ENCODE results near the gene NAB1. TPM values are rescaled to one million over a fixed set of nuclear protein-coding genes. Genes with fewer than 3 reads are reported as not detected.

The NAB1 gene
- total and polyA plus RNA-seq, 2 donors (not counting 3 experiments of a cell fraction or from before 2014, with no cell fraction given): 7.5 to 36.1 TPM

DNA sequence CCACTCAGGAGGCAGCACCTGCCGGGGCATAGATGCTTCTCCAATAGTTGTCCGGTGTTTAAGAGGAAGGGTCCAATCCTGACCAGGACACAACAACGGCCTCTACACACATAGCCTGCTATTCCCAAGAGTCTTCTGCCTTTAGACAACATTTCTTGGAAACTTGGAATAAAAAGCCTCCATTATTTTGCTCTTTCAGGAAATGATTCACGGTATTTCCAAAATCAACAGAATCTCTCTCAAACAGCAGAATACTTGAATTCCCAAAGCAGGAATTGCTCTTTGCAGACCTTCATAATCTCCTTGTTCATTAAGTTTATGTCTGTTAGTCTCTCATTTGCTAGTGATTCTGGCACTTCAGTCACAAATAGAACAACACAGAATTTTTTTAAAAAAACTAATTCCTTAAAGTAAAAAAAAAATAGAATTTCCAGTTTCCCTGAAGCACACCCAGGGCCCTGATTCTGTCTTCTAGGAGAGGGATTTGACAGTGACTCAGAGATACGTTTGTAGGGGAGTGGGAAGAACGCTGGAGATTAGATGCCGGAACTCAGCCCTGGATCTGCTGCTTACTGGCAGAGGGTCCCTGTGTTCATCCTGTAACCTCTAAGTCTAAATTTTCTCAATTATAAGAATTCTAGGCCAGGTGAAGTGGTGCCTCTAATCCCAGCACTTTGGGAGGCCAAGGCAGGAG lies 74.7 kb downstream of the NAB1 start:
- no TSS peak for BruUV-seq (replicated peaks)
- Histone ChIP-seq H3K27me3 (ENCODE audit: control insufficient read depth in 2 of 2, insufficient read depth in 2 of 2, low read length in 2 of 2) (no peaks in the 10 kb centered on the region), H4K20me1 (replicated peaks; ENCODE audit: control insufficient read depth, extremely low read depth, insufficient read depth, low read length) (no peaks in the 10 kb centered on the region), H3K79me2 (ENCODE audit: control insufficient read depth, insufficient read depth, low read length) (no peaks in the 10 kb centered on the region), H3K4me3 (replicated peaks in 1 of 3; ENCODE audit: insufficient read depth in 1 of 3, low read depth in 1 of 3, low read length in 3 of 3) (peak overlapping the region in 1 of 3 experiments; percentile 6), H3K27ac (ENCODE audit: insufficient read depth, low read depth, low read length) (peak overlapping the region; percentile 58), H3K9ac (replicated peaks; ENCODE audit: extremely low read depth, insufficient read depth, low read length) (no peak overlapping the region), H2AFZ (ENCODE audit: low read depth, low read length) (peak overlapping the region; percentile 70), H3K9me1 (replicated peaks; ENCODE audit: control insufficient read depth, extremely low read depth, insufficient read depth, low read length) (no peaks in the 10 kb centered on the region), H3K36me3 (ENCODE audit: control insufficient read depth in 2 of 2, extremely low read depth in 1 of 2, insufficient read depth in 2 of 2, low read length in 2 of 2) (no peaks in the 10 kb centered on the region), H3K9me3 (replicated peaks; ENCODE audit: control insufficient read depth, insufficient read depth, low read length) (no peaks in the 10 kb centered on the region), H3K4me2 (ENCODE audit: insufficient read depth, low read length) (peak overlapping the region; percentile 71), H3K4me1 (ENCODE audit: control insufficient read depth, extremely low read depth, insufficient read depth, low read length) (peaks cover 29% of the 10 kb centered on the region)
- TF ChIP-seq FOS (IDR thresholded peaks at IDR 0.05; ENCODE audit: borderline replicate concordance, insufficient read depth, low read length) (peak; percentile 28), JUN (IDR thresholded peaks at IDR 0.05; ENCODE audit: borderline replicate concordance, insufficient read depth, insufficient read length, low read depth) (peak; percentile 6), GATA2 (IDR thresholded peaks at IDR 0.05; ENCODE audit: insufficient read depth, insufficient read length, low read depth, low read length) (no peak)
- FAIRE-seq (peak; percentile 86), DNase-seq (ENCODE audit: low read depth, low spot score) (peak; percentile 79)
- intact Hi-C loops (cut with micrococcal nuclease) (no loop called here), dilution Hi-C loops (cut with MboI; ENCODE audit: extremely low pct_ligation_motif_present, low sequenced_read_pairs) (no loop called here)
- POLR2A ChIA-PET: no interaction called here
- CTCF ChIA-PET: no interaction called here

DNA sequence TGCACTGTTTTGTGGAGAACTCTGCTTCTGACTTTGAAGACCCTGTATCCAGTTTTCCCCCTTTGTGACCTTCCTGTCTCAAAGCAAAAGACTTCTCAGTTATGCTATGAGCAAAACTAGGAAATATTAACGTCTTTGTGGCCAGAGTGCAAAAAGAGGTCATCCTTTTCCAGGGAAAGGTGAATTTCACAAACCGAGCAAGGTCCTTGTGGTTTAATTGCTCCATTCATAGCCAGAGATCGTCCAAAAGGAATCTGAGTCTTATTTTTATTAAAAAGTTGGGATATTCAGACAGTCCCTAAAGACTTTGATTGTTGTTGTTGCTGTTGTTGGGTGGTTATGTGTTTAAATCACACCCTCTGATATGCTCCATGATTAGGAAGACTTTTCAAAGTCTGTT lies 77.4 kb downstream of the NAB1 start:
- dilution Hi-C loops (cut with MboI; ENCODE audit: extremely low pct_ligation_motif_present, low sequenced_read_pairs) (no loop called here), intact Hi-C loops (cut with micrococcal nuclease) (no loop called here)
- Histone ChIP-seq H3K36me3 (ENCODE audit: control insufficient read depth in 2 of 2, extremely low read depth in 1 of 2, insufficient read depth in 2 of 2, low read length in 2 of 2) (no peaks in the 10 kb centered on the region), H3K9me3 (replicated peaks; ENCODE audit: control insufficient read depth, insufficient read depth, low read length) (no peaks in the 10 kb centered on the region), H2AFZ (ENCODE audit: low read depth, low read length) (no peak overlapping the region), H3K9me1 (replicated peaks; ENCODE audit: control insufficient read depth, extremely low read depth, insufficient read depth, low read length) (no peaks in the 10 kb centered on the region), H3K79me2 (ENCODE audit: control insufficient read depth, insufficient read depth, low read length) (no peaks in the 10 kb centered on the region), H3K27ac (ENCODE audit: insufficient read depth, low read depth, low read length) (no peak overlapping the region), H3K4me2 (ENCODE audit: insufficient read depth, low read length) (no peak overlapping the region), H3K27me3 (ENCODE audit: control insufficient read depth in 2 of 2, insufficient read depth in 2 of 2, low read length in 2 of 2) (no peaks in the 10 kb centered on the region), H3K4me1 (ENCODE audit: control insufficient read depth, extremely low read depth, insufficient read depth, low read length) (peaks cover 20% of the 10 kb centered on the region), H3K9ac (replicated peaks; ENCODE audit: extremely low read depth, insufficient read depth, low read length) (no peak overlapping the region), H4K20me1 (replicated peaks; ENCODE audit: control insufficient read depth, extremely low read depth, insufficient read depth, low read length) (no peaks in the 10 kb centered on the region), H3K4me3 (replicated peaks in 1 of 3; ENCODE audit: insufficient read depth in 1 of 3, low read depth in 1 of 3, low read length in 3 of 3) (no peak overlapping the region)
- POLR2A ChIA-PET: no interaction called here
- CTCF ChIA-PET: interaction anchor here (1.0 kb wide), 1 partner anchor 33 kb away, joined by 3 read pairs; no protein-coding TSS in a partner anchor
- FAIRE-seq (no peak), DNase-seq (ENCODE audit: low read depth, low spot score) (no peak)
- BruUV-seq (replicated peaks): no TSS peak
- TF ChIP-seq MYC (IDR thresholded peaks at IDR 0.05; ENCODE audit: low read depth, low read length) (no peak), POLR2A (IDR thresholded peaks at IDR 0.05; ENCODE audit: low read depth, low read length) (no peak), GATA2 (IDR thresholded peaks at IDR 0.05; ENCODE audit: insufficient read depth, insufficient read length, low read depth, low read length) (no peak), FOS (IDR thresholded peaks at IDR 0.05; ENCODE audit: borderline replicate concordance, insufficient read depth, low read length) (no peak), EZH2 (IDR thresholded peaks at IDR 0.05; ENCODE audit: borderline replicate concordance, low read depth, low read length, severe bottlenecking) (no peak), JUN (IDR thresholded peaks at IDR 0.05; ENCODE audit: borderline replicate concordance, insufficient read depth, insufficient read length, low read depth) (no peak), POLR2AphosphoS5 (IDR thresholded peaks at IDR 0.05; ENCODE audit: insufficient read depth, low read depth, low read length) (no peak)
- TF ChIP-seq, protein P1, sequence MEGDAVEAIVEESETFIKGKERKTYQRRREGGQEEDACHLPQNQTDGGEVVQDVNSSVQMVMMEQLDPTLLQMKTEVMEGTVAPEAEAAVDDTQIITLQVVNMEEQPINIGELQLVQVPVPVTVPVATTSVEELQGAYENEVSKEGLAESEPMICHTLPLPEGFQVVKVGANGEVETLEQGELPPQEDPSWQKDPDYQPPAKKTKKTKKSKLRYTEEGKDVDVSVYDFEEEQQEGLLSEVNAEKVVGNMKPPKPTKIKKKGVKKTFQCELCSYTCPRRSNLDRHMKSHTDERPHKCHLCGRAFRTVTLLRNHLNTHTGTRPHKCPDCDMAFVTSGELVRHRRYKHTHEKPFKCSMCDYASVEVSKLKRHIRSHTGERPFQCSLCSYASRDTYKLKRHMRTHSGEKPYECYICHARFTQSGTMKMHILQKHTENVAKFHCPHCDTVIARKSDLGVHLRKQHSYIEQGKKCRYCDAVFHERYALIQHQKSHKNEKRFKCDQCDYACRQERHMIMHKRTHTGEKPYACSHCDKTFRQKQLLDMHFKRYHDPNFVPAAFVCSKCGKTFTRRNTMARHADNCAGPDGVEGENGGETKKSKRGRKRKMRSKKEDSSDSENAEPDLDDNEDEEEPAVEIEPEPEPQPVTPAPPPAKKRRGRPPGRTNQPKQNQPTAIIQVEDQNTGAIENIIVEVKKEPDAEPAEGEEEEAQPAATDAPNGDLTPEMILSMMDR (IDR thresholded peaks at IDR 0.05; ENCODE audit: extremely low read depth in 1 of 2, insufficient read depth in 1 of 2, low read depth in 1 of 2, low read length in 2 of 2): no peak
- TF ChIP-seq, protein P2, sequence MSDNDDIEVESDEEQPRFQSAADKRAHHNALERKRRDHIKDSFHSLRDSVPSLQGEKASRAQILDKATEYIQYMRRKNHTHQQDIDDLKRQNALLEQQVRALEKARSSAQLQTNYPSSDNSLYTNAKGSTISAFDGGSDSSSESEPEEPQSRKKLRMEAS (IDR thresholded peaks at IDR 0.05; ENCODE audit: insufficient read depth, insufficient read length): no peak

All from endothelial cell of umbilical vein (primary cell).